OCI-LY3 (cell line): ENCODE results near the gene ACMSD.

Experiments used
- EZH2phosphoT487 ChIP-seq: fragments of 200-600 bp; shearing (Covaris generic); IDR thresholded peaks from 2 replicates; pipeline ENCODE4 v1.6.1; 2018; ENCODE audit warnings: antibody characterized with exemption, mixed run types, low read depth
- TF ChIP-seq, protein P1 (sequence below): fragments of 200-600, 300-600 bp; sonication (generic); IDR thresholded peaks from 2 replicates; pipeline ENCODE4 v1.5.1; 2014; ENCODE audit warnings: antibody characterized with exemption, low read length, low read depth

DNA sequence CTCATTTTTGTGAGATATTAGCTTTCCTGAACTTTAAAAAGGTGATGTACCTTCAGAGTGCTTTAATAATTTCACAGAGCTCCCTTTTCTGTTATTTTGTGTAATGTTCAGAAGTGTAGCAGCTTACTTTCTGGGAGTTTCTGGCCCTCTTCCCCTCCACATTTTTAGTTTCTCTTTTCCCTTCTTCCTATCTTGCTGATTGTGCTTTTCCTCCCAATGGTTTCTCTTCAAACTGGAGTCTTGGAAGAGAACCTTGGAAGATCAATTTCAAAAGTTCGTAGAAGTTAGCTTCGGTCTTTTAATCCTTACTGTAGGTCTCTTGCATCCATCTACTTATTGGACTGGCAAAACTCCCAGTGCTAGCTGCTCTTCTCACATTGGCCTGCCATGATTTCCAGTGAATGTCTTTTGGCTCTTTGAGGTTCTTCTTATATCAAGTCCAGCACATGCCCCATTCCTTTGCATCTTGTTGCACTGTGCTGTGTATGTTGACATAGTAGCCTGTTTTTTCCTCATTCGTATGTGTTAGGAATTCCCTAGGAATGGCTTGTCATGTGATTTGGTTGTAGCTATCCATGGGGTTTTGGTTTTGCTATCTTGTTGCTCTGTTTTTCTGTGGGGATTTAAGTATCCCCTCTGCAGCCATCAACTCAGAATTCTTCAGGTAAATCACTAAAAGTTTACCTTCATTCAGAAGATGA, 88.0 kb downstream of the ACMSD start:
- TF ChIP-seq, protein P1, sequence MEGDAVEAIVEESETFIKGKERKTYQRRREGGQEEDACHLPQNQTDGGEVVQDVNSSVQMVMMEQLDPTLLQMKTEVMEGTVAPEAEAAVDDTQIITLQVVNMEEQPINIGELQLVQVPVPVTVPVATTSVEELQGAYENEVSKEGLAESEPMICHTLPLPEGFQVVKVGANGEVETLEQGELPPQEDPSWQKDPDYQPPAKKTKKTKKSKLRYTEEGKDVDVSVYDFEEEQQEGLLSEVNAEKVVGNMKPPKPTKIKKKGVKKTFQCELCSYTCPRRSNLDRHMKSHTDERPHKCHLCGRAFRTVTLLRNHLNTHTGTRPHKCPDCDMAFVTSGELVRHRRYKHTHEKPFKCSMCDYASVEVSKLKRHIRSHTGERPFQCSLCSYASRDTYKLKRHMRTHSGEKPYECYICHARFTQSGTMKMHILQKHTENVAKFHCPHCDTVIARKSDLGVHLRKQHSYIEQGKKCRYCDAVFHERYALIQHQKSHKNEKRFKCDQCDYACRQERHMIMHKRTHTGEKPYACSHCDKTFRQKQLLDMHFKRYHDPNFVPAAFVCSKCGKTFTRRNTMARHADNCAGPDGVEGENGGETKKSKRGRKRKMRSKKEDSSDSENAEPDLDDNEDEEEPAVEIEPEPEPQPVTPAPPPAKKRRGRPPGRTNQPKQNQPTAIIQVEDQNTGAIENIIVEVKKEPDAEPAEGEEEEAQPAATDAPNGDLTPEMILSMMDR = no peak
- TF ChIP-seq EZH2phosphoT487 = no peak
